Colonic mucosa (tissue), 4 donors: Measurements from ENCODE around the gene SOX5. TPM values are rescaled to one million over a fixed set of nuclear protein-coding genes. Genes with fewer than 3 reads are reported as not detected.

ENCODE experiments used
- DNase-seq: peaks from one replicate; pipeline ENCODE4 v3.0.0-alpha.2; 2020
- H3K27ac ChIP-seq: fragments of 200-600 bp; one replicate; pipeline ENCODE4 v1.8.0; 2021
- H3K27me3 ChIP-seq: fragments of 200-600 bp; one replicate; pipeline ENCODE4 v1.8.0; 2021
- H3K36me3 ChIP-seq: fragments of 200-600 bp; one replicate; pipeline ENCODE4 v1.8.0; 2021
- H3K4me1 ChIP-seq: fragments of 200-600 bp; one replicate; pipeline ENCODE4 v1.8.0; 2021; ENCODE audit warnings: mild to moderate bottlenecking
- H3K4me3 ChIP-seq: fragments of 200-600 bp; one replicate; pipeline ENCODE4 v1.8.0; 2021
- H3K9ac ChIP-seq, 2 donors: one replicate each; pipeline ENCODE4 v1.7.0; 2013; ENCODE audit warnings: control low read depth in 2 of 2, low read depth in 2 of 2, low read length in 2 of 2
- H3K9me3 ChIP-seq: fragments of 200-600 bp; one replicate; pipeline ENCODE4 v1.8.0; 2021
- CTCF ChIP-seq: fragments of 200-600 bp; IDR thresholded peaks from one replicate; pipeline ENCODE4 v1.8.0; 2022; ENCODE audit warnings: antibody characterized with exemption, mild to moderate bottlenecking
- intact Hi-C: fragments of 100-400 bp; cut with DNase I; formaldehyde crosslinking; loops from one replicate; pipeline ENCODE4 v1.14.1; 2022
- total RNA-seq, 2 donors: library from RNA; stranded (reverse); fragmentation: NEBNext Ultra II Directional in 1 of 2; extraction: Animal tissue kit (Norgen Biotek cat#: 25700) in 1 of 2; gene quantifications; one replicate each; pipeline ENCODE4 v1.2.1, GENCODE V29; 2021
- donor health status: healthy.
- donor health status: DM: no; HTN: no; CAD: no.
- donor health status: DM: no; HTN: no; CAD: no.

The SOX5 gene
- total RNA-seq, 2 donors from 2014 or later = 1.1 to 1.6 TPM

DNA sequence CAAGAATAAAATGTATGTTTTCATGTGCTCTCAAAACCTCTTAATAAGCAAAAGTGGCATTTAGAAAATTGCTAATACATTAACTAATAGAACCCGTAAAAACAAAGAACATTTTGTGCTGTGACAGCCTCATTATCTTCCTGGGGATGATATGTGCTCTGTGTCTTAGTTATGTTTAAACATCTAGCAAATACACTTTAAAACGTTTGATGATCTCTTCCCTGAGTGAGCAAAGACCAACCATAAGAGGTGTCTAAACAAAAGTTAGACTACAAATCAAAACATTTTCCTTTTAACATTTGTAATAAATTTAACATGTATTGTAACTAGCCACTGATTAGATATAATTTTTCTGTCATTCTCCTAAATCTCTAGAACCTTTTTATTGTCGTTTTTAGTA lies 95.8 kb downstream of the SOX5 start:
- H3K27me3 ChIP-seq = no peaks in the 10 kb centered on the region
- H3K9me3 ChIP-seq = no peaks in the 10 kb centered on the region
- no peak for TF ChIP-seq CTCF
- no peak overlapping the region for H3K9ac ChIP-seq
- H3K36me3 ChIP-seq = no peaks in the 10 kb centered on the region
- no peak overlapping the region for H3K27ac ChIP-seq
- H3K4me1 ChIP-seq = no peaks in the 10 kb centered on the region
- H3K4me3 ChIP-seq = no peak overlapping the region
- no peak for DNase-seq
- intact Hi-C loops = no loop called here

DNA sequence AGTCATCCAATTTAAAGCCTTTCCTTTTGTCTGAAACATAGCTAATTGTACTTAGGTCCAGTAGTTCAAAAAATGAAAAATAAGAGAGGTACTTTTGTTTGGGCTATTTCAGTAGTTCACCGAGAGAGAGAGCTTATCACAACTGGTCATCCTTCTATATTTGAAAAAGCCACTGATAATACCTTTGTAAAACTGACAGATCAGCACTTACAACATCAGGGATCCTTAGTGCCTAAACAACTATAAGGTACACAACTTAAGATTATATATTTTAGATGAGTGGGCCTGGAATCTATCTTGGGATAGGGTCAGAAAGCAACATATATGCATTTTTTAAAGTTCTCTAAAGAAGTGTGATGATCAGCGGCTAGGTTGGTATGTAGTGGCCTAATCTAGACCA lies 97.9 kb downstream of the SOX5 start:
- no peak overlapping the region for H3K9ac ChIP-seq
- no peak overlapping the region for H3K27ac ChIP-seq
- H3K9me3 ChIP-seq = no peaks in the 10 kb centered on the region
- DNase-seq = no peak
- intact Hi-C loops = no loop called here
- no peak for TF ChIP-seq CTCF
- no peaks in the 10 kb centered on the region for H3K27me3 ChIP-seq
- no peaks in the 10 kb centered on the region for H3K4me1 ChIP-seq
- H3K36me3 ChIP-seq = no peaks in the 10 kb centered on the region
- no peak overlapping the region for H3K4me3 ChIP-seq

DNA sequence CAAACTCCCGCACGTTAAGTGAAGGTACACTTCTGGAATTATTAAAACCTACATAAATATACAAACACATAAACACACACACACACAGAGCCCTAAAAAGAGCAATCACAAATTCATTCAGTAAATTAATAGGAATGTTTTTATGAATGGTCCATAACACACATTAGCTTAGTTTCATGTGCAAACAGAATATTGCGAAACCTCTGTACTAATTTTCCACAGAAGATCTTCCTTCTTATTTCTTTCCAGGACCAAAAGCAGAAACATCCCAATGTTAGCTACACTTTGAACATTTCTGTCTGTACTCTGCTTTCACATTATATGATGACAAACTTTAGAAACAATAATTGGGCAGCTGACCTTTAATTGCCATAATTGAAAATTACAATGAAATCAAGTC lies 101.6 kb downstream of the SOX5 start:
- H3K27ac ChIP-seq = no peak overlapping the region
- H3K36me3 ChIP-seq = no peaks in the 10 kb centered on the region
- H3K4me1 ChIP-seq = no peaks in the 10 kb centered on the region
- no peaks in the 10 kb centered on the region for H3K9me3 ChIP-seq
- H3K4me3 ChIP-seq = no peak overlapping the region
- intact Hi-C loops = no loop called here
- no peak for TF ChIP-seq CTCF
- no peak for DNase-seq
- H3K9ac ChIP-seq = no peak overlapping the region
- no peaks in the 10 kb centered on the region for H3K27me3 ChIP-seq

- no peak for TF ChIP-seq CTCF
- Histone ChIP-seq H3K4me3 (no peak overlapping the region), H3K4me1 (no peaks in the 10 kb centered on the region), H3K9me3 (no peaks in the 10 kb centered on the region), H3K9ac (no peak overlapping the region), H3K36me3 (no peaks in the 10 kb centered on the region), H3K27ac (no peak overlapping the region), H3K27me3 (no peaks in the 10 kb centered on the region)
- DNase-seq = no peak
- intact Hi-C loops = no loop called here
Measured at GRCh38 chr12:23843958-23844357, 105.5 kb downstream of the SOX5 start.

GRCh38 chr12:23834076-23834475 lies 115.4 kb downstream of the SOX5 start:
- DNase-seq = no peak
- intact Hi-C loops = no loop called here
- H3K36me3 ChIP-seq = no peaks in the 10 kb centered on the region
- no peak overlapping the region for H3K4me3 ChIP-seq
- H3K27me3 ChIP-seq = no peaks in the 10 kb centered on the region
- H3K9me3 ChIP-seq = no peaks in the 10 kb centered on the region
- no peak for TF ChIP-seq CTCF
- no peak overlapping the region for H3K9ac ChIP-seq
- H3K27ac ChIP-seq = no peak overlapping the region
- H3K4me1 ChIP-seq = no peaks in the 10 kb centered on the region

DNA sequence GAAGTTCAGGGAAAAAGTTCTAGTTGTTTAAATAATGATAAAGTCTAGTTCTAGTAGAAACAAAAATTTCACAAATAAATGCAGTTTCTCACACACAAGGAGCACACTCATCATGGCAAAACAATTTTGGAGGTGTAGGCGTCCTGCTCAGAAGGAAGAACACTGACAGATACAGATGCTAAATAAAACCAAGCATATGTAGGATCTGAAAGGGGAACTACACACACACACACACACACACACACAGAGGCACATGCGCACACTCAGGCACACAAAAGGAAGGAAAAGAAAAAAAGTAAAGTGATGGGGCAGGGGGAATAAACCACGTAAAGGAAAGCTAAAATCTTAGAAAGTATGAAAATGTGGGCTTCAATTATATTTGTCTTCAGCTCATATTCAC lies 117.7 kb downstream of the SOX5 start:
- Histone ChIP-seq H3K4me1 (no peaks in the 10 kb centered on the region), H3K9ac (no peak overlapping the region), H3K27ac (no peak overlapping the region), H3K36me3 (no peaks in the 10 kb centered on the region), H3K27me3 (no peaks in the 10 kb centered on the region), H3K4me3 (no peak overlapping the region), H3K9me3 (no peaks in the 10 kb centered on the region)
- intact Hi-C loops = no loop called here
- TF ChIP-seq CTCF = no peak
- no peak for DNase-seq
